ENCODE data around the gene PTP4A2. TPM values are rescaled to one million over a fixed set of nuclear protein-coding genes. Genes with fewer than 3 reads are reported as not detected.

Gene PTP4A2
- total RNA-seq, 1 experiment from 2014 or later, result 169 TPM

DNA sequence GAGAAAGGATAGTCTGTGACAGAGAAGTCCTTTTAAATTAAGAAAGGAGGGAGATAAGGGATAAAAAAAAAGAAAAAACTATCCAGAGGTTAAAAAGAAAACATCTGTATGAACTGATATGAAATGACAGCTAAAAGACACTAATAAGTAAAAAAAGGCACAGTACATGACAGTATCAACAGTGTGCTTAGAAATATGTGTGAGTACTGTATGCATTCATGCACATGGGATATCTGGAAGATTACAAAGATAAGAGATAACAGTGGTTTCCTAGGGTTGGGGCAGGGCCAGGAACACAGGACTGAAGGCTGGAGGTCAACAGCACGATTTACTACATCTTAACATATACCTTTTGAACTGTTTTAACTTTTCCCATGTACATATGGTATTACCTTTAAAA, 13.3 kb downstream of the PTP4A2 start:
- H3K27me3 ChIP-seq (replicated peaks; ENCODE audit: control insufficient read depth, insufficient read depth, low read length), result no peaks in the 10 kb centered on the region
- Mint-ChIP-seq H3K27me3 (ENCODE audit: insufficient read depth, unreplicated experiment) (no peaks in the 10 kb centered on the region), H3K4me1 (ENCODE audit: low read depth, unreplicated experiment) (peaks cover 22% of the 10 kb centered on the region), H3K9me3 (ENCODE audit: unreplicated experiment) (no peaks in the 10 kb centered on the region), H3K27ac (ENCODE audit: unreplicated experiment) (no peak overlapping the region), H3K4me3 (ENCODE audit: unreplicated experiment) (no peak overlapping the region), H3K36me3 (ENCODE audit: insufficient read depth, unreplicated experiment) (peaks cover 9% of the 10 kb centered on the region)
- peaks cover 34% of the 10 kb centered on the region for H3K4me1 ChIP-seq
- ChIA-PET POLR2A (no interaction called here), CTCF (no interaction called here)
- no peak overlapping the region for H3K4me3 ChIP-seq (ENCODE audit: low read depth, low read length)
- peak; percentile 18 to 53 for DNase-seq
- TF ChIP-seq, protein P1, sequence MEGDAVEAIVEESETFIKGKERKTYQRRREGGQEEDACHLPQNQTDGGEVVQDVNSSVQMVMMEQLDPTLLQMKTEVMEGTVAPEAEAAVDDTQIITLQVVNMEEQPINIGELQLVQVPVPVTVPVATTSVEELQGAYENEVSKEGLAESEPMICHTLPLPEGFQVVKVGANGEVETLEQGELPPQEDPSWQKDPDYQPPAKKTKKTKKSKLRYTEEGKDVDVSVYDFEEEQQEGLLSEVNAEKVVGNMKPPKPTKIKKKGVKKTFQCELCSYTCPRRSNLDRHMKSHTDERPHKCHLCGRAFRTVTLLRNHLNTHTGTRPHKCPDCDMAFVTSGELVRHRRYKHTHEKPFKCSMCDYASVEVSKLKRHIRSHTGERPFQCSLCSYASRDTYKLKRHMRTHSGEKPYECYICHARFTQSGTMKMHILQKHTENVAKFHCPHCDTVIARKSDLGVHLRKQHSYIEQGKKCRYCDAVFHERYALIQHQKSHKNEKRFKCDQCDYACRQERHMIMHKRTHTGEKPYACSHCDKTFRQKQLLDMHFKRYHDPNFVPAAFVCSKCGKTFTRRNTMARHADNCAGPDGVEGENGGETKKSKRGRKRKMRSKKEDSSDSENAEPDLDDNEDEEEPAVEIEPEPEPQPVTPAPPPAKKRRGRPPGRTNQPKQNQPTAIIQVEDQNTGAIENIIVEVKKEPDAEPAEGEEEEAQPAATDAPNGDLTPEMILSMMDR (IDR thresholded peaks at IDR 0.05; ENCODE audit: insufficient read depth in 1 of 2, low read depth in 1 of 2, low read length in 1 of 2, severe bottlenecking in 1 of 2, unreplicated experiment in 1 of 2), result no peak
- H3K36me3 ChIP-seq (ENCODE audit: control insufficient read depth, insufficient read depth, low read length), result no peaks in the 10 kb centered on the region
- BruUV-seq (replicated peaks), result no TSS peak
- intact Hi-C loops (cut with micrococcal nuclease; ENCODE audit: unreplicated experiment), result no loop called here
- H3K9me3 ChIP-seq, result no peaks in the 10 kb centered on the region

DNA sequence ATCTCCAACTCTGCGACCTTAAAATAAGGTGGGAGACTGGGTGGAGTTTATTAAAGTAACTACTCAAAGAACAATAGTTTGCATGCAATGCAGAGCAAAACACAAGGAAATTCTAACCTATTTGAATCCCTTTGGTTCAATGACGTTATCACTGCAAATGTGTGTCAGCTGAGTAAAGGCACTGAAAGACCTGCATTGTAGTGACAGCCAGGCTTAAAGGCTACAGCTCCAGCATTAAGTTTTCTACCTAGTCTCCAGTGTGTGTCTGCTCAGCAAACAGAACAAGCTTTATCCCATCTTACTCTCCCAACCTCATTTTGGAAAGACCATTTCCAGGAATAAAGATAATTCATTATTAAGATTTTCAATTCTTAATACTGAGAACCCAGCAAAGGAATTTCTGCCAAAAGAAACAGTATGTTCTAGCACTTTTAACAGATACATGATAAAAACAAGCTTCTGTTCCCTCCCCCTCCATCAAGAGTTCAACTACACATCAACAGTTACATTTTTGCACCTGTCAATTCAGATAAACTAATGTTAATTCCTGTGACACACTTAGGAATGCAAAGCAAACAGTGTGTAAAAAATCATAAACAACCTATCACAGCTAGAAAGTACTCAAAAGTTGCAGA, 14.2 kb downstream of the PTP4A2 start:
- H3K4me1 ChIP-seq, result peaks cover 34% of the 10 kb centered on the region
- CTCF ChIA-PET, result no interaction called here
- intact Hi-C loops (cut with micrococcal nuclease; ENCODE audit: unreplicated experiment), result no loop called here

DNA sequence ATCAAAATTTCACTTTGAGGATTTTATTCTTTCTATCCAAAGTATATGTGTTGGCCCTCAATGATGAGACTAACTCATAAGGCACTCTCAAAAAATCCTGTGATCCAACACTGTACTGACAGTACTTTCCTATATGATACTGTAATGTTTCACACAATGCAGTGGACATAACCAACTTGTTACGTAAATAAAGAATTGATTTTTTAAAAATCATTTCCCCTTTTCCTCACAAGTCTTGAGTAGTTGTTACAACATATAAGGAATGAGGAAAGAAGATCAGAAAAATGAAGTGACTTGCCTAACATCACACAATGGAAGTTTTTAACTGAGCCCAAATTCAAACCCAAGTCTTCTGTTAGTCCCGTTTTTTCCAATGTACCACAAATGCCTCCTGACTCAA, 17.2 kb downstream of the PTP4A2 start:
- no peaks in the 10 kb centered on the region for H3K36me3 ChIP-seq (ENCODE audit: control insufficient read depth, insufficient read depth, low read length)
- Mint-ChIP-seq H3K4me1 (ENCODE audit: low read depth, unreplicated experiment) (peaks cover 7% of the 10 kb centered on the region), H3K9me3 (ENCODE audit: unreplicated experiment) (no peaks in the 10 kb centered on the region), H3K27me3 (ENCODE audit: insufficient read depth, unreplicated experiment) (no peaks in the 10 kb centered on the region), H3K4me3 (ENCODE audit: unreplicated experiment) (no peak overlapping the region), H3K36me3 (ENCODE audit: insufficient read depth, unreplicated experiment) (peaks cover 39% of the 10 kb centered on the region), H3K27ac (ENCODE audit: unreplicated experiment) (peak overlapping the region; percentile 57)
- DNase-seq, result no peak
- POLR2A ChIA-PET, result no interaction called here
- H3K27me3 ChIP-seq (replicated peaks; ENCODE audit: control insufficient read depth, insufficient read depth, low read length), result no peaks in the 10 kb centered on the region
- H3K4me1 ChIP-seq, result peaks cover 21% of the 10 kb centered on the region
- intact Hi-C loops (cut with micrococcal nuclease; ENCODE audit: unreplicated experiment), result no loop called here
- BruUV-seq (replicated peaks), result no TSS peak
- CTCF ChIA-PET, result no interaction called here
- no peaks in the 10 kb centered on the region for H3K9me3 ChIP-seq
- no peak overlapping the region for H3K4me3 ChIP-seq (ENCODE audit: low read depth, low read length)
- TF ChIP-seq, protein P1 (IDR thresholded peaks at IDR 0.05; ENCODE audit: insufficient read depth in 1 of 2, low read depth in 1 of 2, low read length in 1 of 2, severe bottlenecking in 1 of 2, unreplicated experiment in 1 of 2), result no peak

More for the DNA sequence above, 14.2 kb downstream of the PTP4A2 start:
- peaks cover 22% of the 10 kb centered on the region for H3K4me1 Mint-ChIP-seq (ENCODE audit: low read depth, unreplicated experiment)
- Histone ChIP-seq H3K9me3 (no peaks in the 10 kb centered on the region), H3K4me3 (ENCODE audit: low read depth, low read length) (no peak overlapping the region), H3K27me3 (replicated peaks; ENCODE audit: control insufficient read depth, insufficient read depth, low read length) (no peaks in the 10 kb centered on the region), H3K36me3 (ENCODE audit: control insufficient read depth, insufficient read depth, low read length) (no peaks in the 10 kb centered on the region)
- H3K36me3 Mint-ChIP-seq (ENCODE audit: insufficient read depth, unreplicated experiment), result peaks cover 17% of the 10 kb centered on the region
- no TSS peak for BruUV-seq (replicated peaks)
- POLR2A ChIA-PET, result interaction anchor here (0.5 kb wide), 1 partner anchor 200 kb away, joined by 6 read pairs; no protein-coding TSS in a partner anchor
- no peak overlapping the region for H3K27ac Mint-ChIP-seq (ENCODE audit: unreplicated experiment)
- no peaks in the 10 kb centered on the region for H3K9me3 Mint-ChIP-seq (ENCODE audit: unreplicated experiment)
- TF ChIP-seq, protein P1 (IDR thresholded peaks at IDR 0.05; ENCODE audit: insufficient read depth in 1 of 2, low read depth in 1 of 2, low read length in 1 of 2, severe bottlenecking in 1 of 2, unreplicated experiment in 1 of 2), result no peak
- H3K4me3 Mint-ChIP-seq (ENCODE audit: unreplicated experiment), result no peak overlapping the region
- no peaks in the 10 kb centered on the region for H3K27me3 Mint-ChIP-seq (ENCODE audit: insufficient read depth, unreplicated experiment)
- no peak for DNase-seq

All from Caco-2 (cell line).